Measurements from ENCODE around the gene AAR2. TPM values are rescaled to one million over a fixed set of nuclear protein-coding genes. Genes with fewer than 3 reads are reported as not detected.
A peak's percentile ranks its signal among the peaks of the same experiment; 100 is the strongest.

AAR2 gene
- total RNA-seq, 1 donor from 2014 or later, result 13.7 TPM

- Histone ChIP-seq H3K4me3 (ENCODE audit: low read depth, low read length) (no peak overlapping the region), H3K27me3 (ENCODE audit: control insufficient read depth, insufficient read depth, low read length) (no peaks in the 10 kb centered on the region), H3K36me3 (ENCODE audit: control insufficient read depth, insufficient read depth, low read length) (peaks cover 4% of the 10 kb centered on the region)
- no peak for FAIRE-seq
- DNase-seq (ENCODE audit: low read depth), result peak; percentile 17
- no peak for TF ChIP-seq CTCF (IDR thresholded peaks at IDR 0.05; ENCODE audit: insufficient read depth, low read length, severe bottlenecking)
Observed at GRCh38 chr20:36254076-36254475, 17.8 kb downstream of the AAR2 start.

- Histone ChIP-seq H3K4me3 (ENCODE audit: low read depth, low read length) (no peak overlapping the region), H3K36me3 (ENCODE audit: control insufficient read depth, insufficient read depth, low read length) (peaks cover 4% of the 10 kb centered on the region), H3K27me3 (ENCODE audit: control insufficient read depth, insufficient read depth, low read length) (no peaks in the 10 kb centered on the region)
- no peak for FAIRE-seq
- no peak for TF ChIP-seq CTCF (IDR thresholded peaks at IDR 0.05; ENCODE audit: insufficient read depth, low read length, severe bottlenecking)
- no peak for DNase-seq (ENCODE audit: low read depth)
Observed at GRCh38 chr20:36255445-36255844, 19.2 kb downstream of the AAR2 start.

GRCh38 chr20:36259177-36260061 is 23.1 kb downstream of the AAR2 start:
- TF ChIP-seq CTCF (IDR thresholded peaks at IDR 0.05; ENCODE audit: insufficient read depth, low read length, severe bottlenecking), result no peak
- DNase-seq (ENCODE audit: low read depth) (no peak), FAIRE-seq (no peak)
- H3K27me3 ChIP-seq (ENCODE audit: control insufficient read depth, insufficient read depth, low read length), result no peaks in the 10 kb centered on the region
- no peak overlapping the region for H3K4me3 ChIP-seq (ENCODE audit: low read depth, low read length)
- peaks cover 3% of the 10 kb centered on the region for H3K36me3 ChIP-seq (ENCODE audit: control insufficient read depth, insufficient read depth, low read length)

- TF ChIP-seq CTCF (IDR thresholded peaks at IDR 0.05; ENCODE audit: insufficient read depth, low read length, severe bottlenecking), result no peak
Observed at GRCh38 chr20:36260316-36260715, 24.0 kb downstream of the AAR2 start.

GRCh38 chr20:36261389-36262105 is 25.3 kb downstream of the AAR2 start:
- FAIRE-seq, result no peak
- TF ChIP-seq CTCF (IDR thresholded peaks at IDR 0.05; ENCODE audit: insufficient read depth, low read length, severe bottlenecking), result no peak
- no peaks in the 10 kb centered on the region for H3K27me3 ChIP-seq (ENCODE audit: control insufficient read depth, insufficient read depth, low read length)
- no peaks in the 10 kb centered on the region for H3K36me3 ChIP-seq (ENCODE audit: control insufficient read depth, insufficient read depth, low read length)
- DNase-seq (ENCODE audit: low read depth), result no peak
- no peak overlapping the region for H3K4me3 ChIP-seq (ENCODE audit: low read depth, low read length)

More at GRCh38 chr20:36260316-36260715, 24.0 kb downstream of the AAR2 start:
- DNase-seq (ENCODE audit: low read depth), result no peak
- Histone ChIP-seq H3K27me3 (ENCODE audit: control insufficient read depth, insufficient read depth, low read length) (no peaks in the 10 kb centered on the region), H3K36me3 (ENCODE audit: control insufficient read depth, insufficient read depth, low read length) (peaks cover 3% of the 10 kb centered on the region), H3K4me3 (ENCODE audit: low read depth, low read length) (no peak overlapping the region)
- FAIRE-seq, result no peak

All from bronchial epithelial cell (primary cell).